Endothelial cell of umbilical vein (primary cell): Measurements from ENCODE around the gene RPS2. TPM values are rescaled to one million over a fixed set of nuclear protein-coding genes. Genes with fewer than 3 reads are reported as not detected.

Experiments used
- BruUV-seq: library from RNA; stranded (reverse); fragments of 400-500 nt; replicated peaks from 2 replicates; lab custom pipeline; 2021; lab: Mats Ljungman, UMichigan
- CTCF ChIA-PET: fragments of 300-600, 350-600 bp; sonication (Branson Sonifier 250); formaldehyde crosslinking; loops from one replicate; lab custom pipeline; 2021; ENCODE audit warnings: antibody characterized with exemption, inconsistent platforms; lab: Charles Lee
- POLR2A ChIA-PET: fragments of 300-600, 350-600 bp; sonication (Branson Sonifier 250); formaldehyde crosslinking; loops from one replicate; lab custom pipeline; 2021; ENCODE audit warnings: antibody characterized with exemption, inconsistent platforms; lab: Charles Lee
- DNase-seq: peaks from one replicate; pipeline ENCODE4 v3.0.0-alpha.2; 2011; ENCODE audit warnings: low read depth, low spot score
- FAIRE-seq: peaks from 2 replicates; lab custom pipeline; 2011; peaks lifted over from hg19 to GRCh38; lab: Jason Lieb, UNC
- H2AFZ ChIP-seq: 2 replicates; pipeline ENCODE4 v1.6.0; 2012; ENCODE audit warnings: low read depth, low read length, control low read depth, inconsistent platforms
- H3K27ac ChIP-seq: 2 replicates; pipeline ENCODE4 v1.5.1; 2011; ENCODE audit warnings: low read depth, mild to moderate bottlenecking, control low read depth, low read length, moderate library complexity; ENCODE audit not compliant: insufficient read depth
- H3K27me3 ChIP-seq, 2 experiments: 2 replicates each; pipeline versions ENCODE4 v1.6.0 to v1.6.1; 2011; ENCODE audit warnings: low read length in 2 of 2, mixed read lengths in 1 of 2; ENCODE audit not compliant: control insufficient read depth in 2 of 2, insufficient read depth in 2 of 2
- H3K36me3 ChIP-seq, 2 experiments: 2 replicates in 1 of 2; 3 replicates in 1 of 2; pipeline ENCODE4 v1.5.1; 2011; ENCODE audit warnings: low read length in 2 of 2, mild to moderate bottlenecking in 1 of 2, moderate library complexity in 1 of 2; ENCODE audit not compliant: control insufficient read depth in 2 of 2, insufficient read depth in 2 of 2; ENCODE audit errors: extremely low read depth in 1 of 2
- H3K4me1 ChIP-seq: 3 replicates; pipeline ENCODE4 v1.5.1; 2011; ENCODE audit warnings: mild to moderate bottlenecking, low read length; ENCODE audit not compliant: control insufficient read depth, insufficient read depth; ENCODE audit errors: extremely low read depth
- H3K4me2 ChIP-seq: 2 replicates; pipeline ENCODE4 v1.6.1; 2011; ENCODE audit warnings: low read length, control low read depth, mixed read lengths; ENCODE audit not compliant: insufficient read depth
- H3K4me3 ChIP-seq, 3 experiments: fragments of 200-600 bp in 1 of 3; sonication (generic), shearing (Covaris generic) in 1 of 3; replicated peaks in 1 of 3; 2 replicates each; pipeline ENCODE4 v1.5.1; 2011 to 2016; ENCODE audit warnings: control low read depth in 3 of 3, low read length in 3 of 3, mild to moderate bottlenecking in 2 of 3, inconsistent platforms in 1 of 3, low read depth in 1 of 3, moderate library complexity in 1 of 3; ENCODE audit not compliant: insufficient read depth in 1 of 3
- H3K79me2 ChIP-seq: 2 replicates; pipeline ENCODE4 v1.6.0; 2012; ENCODE audit warnings: low read length, inconsistent platforms; ENCODE audit not compliant: control insufficient read depth, insufficient read depth
- H3K9ac ChIP-seq: replicated peaks from 2 replicates; pipeline ENCODE3; 2011; ENCODE audit warnings: low read length, control low read depth; ENCODE audit not compliant: insufficient read depth; ENCODE audit errors: extremely low read depth
- H3K9me1 ChIP-seq: replicated peaks from 3 replicates; pipeline ENCODE4 v1.6.0; 2011; ENCODE audit warnings: mild to moderate bottlenecking, low read length; ENCODE audit not compliant: control insufficient read depth, insufficient read depth; ENCODE audit errors: extremely low read depth
- H3K9me3 ChIP-seq: replicated peaks from 2 replicates; pipeline ENCODE4 v1.5.1; 2012; ENCODE audit warnings: low read length, inconsistent platforms; ENCODE audit not compliant: control insufficient read depth, insufficient read depth
- H4K20me1 ChIP-seq: replicated peaks from 2 replicates; pipeline ENCODE3; 2011; ENCODE audit warnings: mild to moderate bottlenecking, low read length; ENCODE audit not compliant: control insufficient read depth, insufficient read depth; ENCODE audit errors: extremely low read depth
- EZH2 ChIP-seq: IDR thresholded peaks from 2 replicates; pipeline ENCODE4 v1.6.1; 2012; ENCODE audit warnings: borderline replicate concordance, low read depth, mild to moderate bottlenecking, moderate library complexity, low read length, inconsistent platforms; ENCODE audit not compliant: severe bottlenecking
- FOS ChIP-seq: IDR thresholded peaks from 2 replicates; pipeline ENCODE4 v1.6.1; 2011; ENCODE audit warnings: mild to moderate bottlenecking, low read length, moderate library complexity, borderline replicate concordance; ENCODE audit not compliant: insufficient read depth
- GATA2 ChIP-seq: IDR thresholded peaks from 2 replicates; pipeline ENCODE4 v1.7.0; 2011; ENCODE audit warnings: low read depth, mild to moderate bottlenecking, moderate library complexity, mixed read lengths, low read length; ENCODE audit not compliant: insufficient read length, insufficient read depth
- JUN ChIP-seq: IDR thresholded peaks from 2 replicates; pipeline ENCODE4 v1.6.1; 2011; ENCODE audit warnings: borderline replicate concordance, low read depth; ENCODE audit not compliant: insufficient read length, insufficient read depth
- MYC ChIP-seq: IDR thresholded peaks from one replicate; pipeline ENCODE4 v1.6.1; 2011; ENCODE audit warnings: mild to moderate bottlenecking, low read depth, low read length
- POLR2A ChIP-seq: IDR thresholded peaks from 2 replicates; pipeline ENCODE4 v1.6.1; 2012; ENCODE audit warnings: low read depth, mild to moderate bottlenecking, control low read depth, low read length
- POLR2AphosphoS5 ChIP-seq: IDR thresholded peaks from 2 replicates; pipeline ENCODE4 v1.6.1; 2012; ENCODE audit warnings: low read depth, mild to moderate bottlenecking, control low read depth, low read length, moderate library complexity; ENCODE audit not compliant: insufficient read depth
- dilution Hi-C: fragments of 300-500 bp; cut with MboI; formaldehyde crosslinking; loops from one replicate; pipeline ENCODE4 v1.15.0; 2019; ENCODE audit warnings: low sequenced_read_pairs; ENCODE audit not compliant: extremely low pct_ligation_motif_present
- intact Hi-C: fragments of 100-400 bp; cut with micrococcal nuclease; formaldehyde crosslinking; loops from one replicate; pipeline ENCODE4 v1.10.0; 2022
- polyA plus RNA-seq, 4 experiments: library from polyadenylated mRNA; depleted of rRNA in 3 of 4; stranded (reverse) in 3 of 4; unstranded in 1 of 4; fragments of >200 nt; gene quantifications; 2 replicates each; pipeline versions ENCODE4 v1.2.1 to v1.2.3, GENCODE V29; 2011 to 2012; ENCODE audit warnings: missing spikeins in 1 of 4
- total RNA-seq: library from RNA; stranded (reverse); gene quantifications from 2 replicates; pipeline ENCODE4 v1.2.3, GENCODE V29; 2021
- TF ChIP-seq, protein P1 (sequence below): IDR thresholded peaks from 2 replicates; pipeline ENCODE4 v1.6.1; 2011; ENCODE audit not compliant: insufficient read depth, insufficient read length
- TF ChIP-seq, protein P2 (sequence below), 2 donors: IDR thresholded peaks; 1 replicate in 1 of 2; 2 replicates in 1 of 2; pipeline ENCODE4 v1.5.1; 2011; ENCODE audit warnings: low read length in 2 of 2, mild to moderate bottlenecking in 2 of 2, moderate library complexity in 2 of 2, control low read depth in 1 of 2, inconsistent platforms in 1 of 2, low read depth in 1 of 2; ENCODE audit not compliant: insufficient read depth in 1 of 2; ENCODE audit errors: extremely low read depth in 1 of 2

RPS2 gene
- total and polyA plus RNA-seq, 2 donors (not counting 3 experiments of a cell fraction or from before 2014, with no cell fraction given) = 2,793 to 9,021 TPM

DNA sequence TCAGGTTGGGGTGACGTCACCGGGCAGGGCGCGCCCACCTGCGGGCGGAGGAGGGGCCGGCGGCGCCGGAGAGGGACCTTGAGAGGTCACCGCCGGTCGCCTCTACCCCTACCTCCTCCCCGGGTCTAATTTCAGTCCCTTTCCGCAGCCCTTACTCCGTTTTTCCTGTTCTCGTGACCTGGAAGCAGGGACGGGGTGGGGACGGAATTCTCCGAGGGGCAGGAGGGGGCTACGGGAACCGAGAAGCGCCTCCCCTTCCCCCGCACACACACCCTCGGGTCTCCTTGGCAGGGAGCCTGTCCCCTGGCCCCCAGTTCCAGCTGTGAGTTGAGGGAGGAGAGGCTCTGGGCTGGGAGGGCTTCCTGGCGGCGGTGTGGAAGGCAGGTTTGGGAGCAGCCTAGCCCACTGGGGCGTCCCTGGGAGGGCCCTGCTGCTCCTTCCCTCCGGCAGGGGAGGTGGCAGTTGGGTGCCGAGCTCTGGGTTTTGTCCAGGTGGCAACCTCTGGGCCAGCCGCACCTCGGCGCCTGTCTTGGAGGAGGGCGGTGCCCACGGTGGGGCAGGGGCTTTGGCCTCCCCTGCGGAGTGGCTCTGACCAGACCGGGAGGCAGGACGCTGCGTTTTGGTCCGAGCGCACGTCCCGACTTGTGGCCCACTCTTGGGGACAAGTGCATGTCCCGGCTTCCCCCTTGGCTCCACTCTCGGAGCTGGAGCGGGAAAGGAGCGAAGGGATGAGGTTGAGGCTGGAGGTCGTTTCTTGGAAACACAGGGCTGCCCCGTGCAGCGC is 25.9 kb upstream of the RPS2 start:
- intact Hi-C loops = no loop called here
- POLR2A ChIA-PET = no interaction called here
- FAIRE-seq (no peak), DNase-seq (no peak)
- Histone ChIP-seq H3K27ac (no peak overlapping the region), H3K9me3 (no peaks in the 10 kb centered on the region), H3K36me3 (peaks cover 0 to 7% of the 10 kb centered on the region in 2 experiments), H3K4me2 (no peak overlapping the region), H3K4me1 (peaks cover 7% of the 10 kb centered on the region), H3K9me1 (no peaks in the 10 kb centered on the region), H3K9ac (no peak overlapping the region), H3K4me3 (no peak overlapping the region), H3K27me3 (peaks cover 23 to 24% of the 10 kb centered on the region in 2 experiments), H4K20me1 (no peaks in the 10 kb centered on the region), H3K79me2 (no peaks in the 10 kb centered on the region), H2AFZ (no peak overlapping the region)
- no TSS peak for BruUV-seq
- CTCF ChIA-PET = interaction anchor here (2.5 to 3.9 kb wide), 2 partner anchors 12 to 150 kb away, joined by 9 to 23 read pairs; no protein-coding TSS in a partner anchor
- dilution Hi-C loops = no loop called here
- TF ChIP-seq JUN = no peak
- TF ChIP-seq EZH2 = peak; percentile 87

DNA sequence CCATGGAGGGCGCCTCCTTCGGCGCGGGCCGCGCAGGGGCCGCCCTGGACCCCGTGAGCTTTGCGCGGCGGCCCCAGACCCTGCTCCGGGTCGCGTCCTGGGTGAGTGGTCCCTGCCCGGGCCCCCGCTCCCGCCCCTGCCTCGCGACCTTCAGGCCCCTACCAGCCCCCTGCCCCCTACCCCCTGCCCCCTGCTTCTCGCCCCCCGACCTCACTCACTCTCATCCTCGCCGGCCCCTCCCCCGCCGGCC is 25.4 kb upstream of the RPS2 start:
- no peaks in the 10 kb centered on the region for H3K9me1 ChIP-seq
- no TSS peak for BruUV-seq
- H3K36me3 ChIP-seq = peaks cover 0 to 7% of the 10 kb centered on the region in 2 experiments
- no peak overlapping the region for H3K9ac ChIP-seq
- intact Hi-C loops (no loop called here), dilution Hi-C loops (no loop called here)
- ChIA-PET CTCF (no interaction called here), POLR2A (no interaction called here)
- FAIRE-seq (no peak), DNase-seq (no peak)
- no peaks in the 10 kb centered on the region for H4K20me1 ChIP-seq
- TF ChIP-seq POLR2AphosphoS5 (no peak), EZH2 (no peak), FOS (no peak), GATA2 (no peak), JUN (no peak), MYC (no peak), POLR2A (no peak)
- TF ChIP-seq, protein P1, sequence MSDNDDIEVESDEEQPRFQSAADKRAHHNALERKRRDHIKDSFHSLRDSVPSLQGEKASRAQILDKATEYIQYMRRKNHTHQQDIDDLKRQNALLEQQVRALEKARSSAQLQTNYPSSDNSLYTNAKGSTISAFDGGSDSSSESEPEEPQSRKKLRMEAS = no peak
- TF ChIP-seq, protein P2, sequence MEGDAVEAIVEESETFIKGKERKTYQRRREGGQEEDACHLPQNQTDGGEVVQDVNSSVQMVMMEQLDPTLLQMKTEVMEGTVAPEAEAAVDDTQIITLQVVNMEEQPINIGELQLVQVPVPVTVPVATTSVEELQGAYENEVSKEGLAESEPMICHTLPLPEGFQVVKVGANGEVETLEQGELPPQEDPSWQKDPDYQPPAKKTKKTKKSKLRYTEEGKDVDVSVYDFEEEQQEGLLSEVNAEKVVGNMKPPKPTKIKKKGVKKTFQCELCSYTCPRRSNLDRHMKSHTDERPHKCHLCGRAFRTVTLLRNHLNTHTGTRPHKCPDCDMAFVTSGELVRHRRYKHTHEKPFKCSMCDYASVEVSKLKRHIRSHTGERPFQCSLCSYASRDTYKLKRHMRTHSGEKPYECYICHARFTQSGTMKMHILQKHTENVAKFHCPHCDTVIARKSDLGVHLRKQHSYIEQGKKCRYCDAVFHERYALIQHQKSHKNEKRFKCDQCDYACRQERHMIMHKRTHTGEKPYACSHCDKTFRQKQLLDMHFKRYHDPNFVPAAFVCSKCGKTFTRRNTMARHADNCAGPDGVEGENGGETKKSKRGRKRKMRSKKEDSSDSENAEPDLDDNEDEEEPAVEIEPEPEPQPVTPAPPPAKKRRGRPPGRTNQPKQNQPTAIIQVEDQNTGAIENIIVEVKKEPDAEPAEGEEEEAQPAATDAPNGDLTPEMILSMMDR (IDR thresholded peaks at IDR 0.05; ENCODE audit: extremely low read depth in 1 of 2, insufficient read depth in 1 of 2, low read depth in 1 of 2, low read length in 2 of 2) = no peak
- no peak overlapping the region for H3K27ac ChIP-seq
- peaks cover 3% of the 10 kb centered on the region for H3K79me2 ChIP-seq
- H2AFZ ChIP-seq = no peak overlapping the region
- peaks cover 23 to 24% of the 10 kb centered on the region in 2 experiments for H3K27me3 ChIP-seq
- peaks cover 11% of the 10 kb centered on the region for H3K4me1 ChIP-seq
- no peak overlapping the region for H3K4me2 ChIP-seq
- no peaks in the 10 kb centered on the region for H3K9me3 ChIP-seq
- H3K4me3 ChIP-seq = no peak overlapping the region
